Endodermal cell (in vitro differentiated cells): ENCODE measurements around the gene CHCHD3. TPM values are rescaled to one million over a fixed set of nuclear protein-coding genes. Genes with fewer than 3 reads are reported as not detected.

Experiments used
- DNase-seq: peaks from one replicate; pipeline ENCODE4 v3.0.0-alpha.2; 2017
- H3K27ac ChIP-seq: 2 replicates; pipeline ENCODE4 v1.5.1; 2013; ENCODE audit warnings: mild to moderate bottlenecking, low read depth, low read length, moderate library complexity
- H3K27me3 ChIP-seq: 2 replicates; pipeline ENCODE4 v1.6.1; 2013; ENCODE audit warnings: mild to moderate bottlenecking, low read length, moderate library complexity; ENCODE audit not compliant: insufficient read depth, control insufficient read depth, poor library complexity, severe bottlenecking
- H3K36me3 ChIP-seq: 2 replicates; pipeline ENCODE4 v1.7.0; 2013; ENCODE audit warnings: mild to moderate bottlenecking, low read length, moderate library complexity; ENCODE audit not compliant: control insufficient read depth, insufficient read depth
- H3K4me1 ChIP-seq: one replicate; pipeline ENCODE4 v1.7.0; 2013; ENCODE audit warnings: low read length; ENCODE audit not compliant: control insufficient read depth, insufficient read depth
- H3K4me3 ChIP-seq: 2 replicates; pipeline ENCODE4 v1.5.1; 2013; ENCODE audit warnings: mild to moderate bottlenecking, low read length, moderate library complexity
- H3K9ac ChIP-seq: 2 replicates; pipeline ENCODE4 v1.6.1; 2013; ENCODE audit warnings: mild to moderate bottlenecking, low read length, moderate library complexity; ENCODE audit not compliant: poor library complexity, severe bottlenecking; ENCODE audit errors: extremely low read depth
- H3K9me3 ChIP-seq: 2 replicates; pipeline ENCODE4 v1.6.1; 2013; ENCODE audit warnings: mild to moderate bottlenecking, low read length, moderate library complexity; ENCODE audit not compliant: control insufficient read depth
- H3K27ac Mint-ChIP-seq: 2 replicates; pipeline ENCODE4 v1.8.0; 2020; ENCODE audit warnings: mixed read lengths
- H3K27me3 Mint-ChIP-seq: 2 replicates; pipeline ENCODE4 v1.8.0; 2021; ENCODE audit warnings: mild to moderate bottlenecking, mixed read lengths; ENCODE audit not compliant: insufficient read depth
- H3K36me3 Mint-ChIP-seq: 2 replicates; pipeline ENCODE4 v1.8.0; 2020; ENCODE audit warnings: low read depth, mixed read lengths
- H3K4me1 Mint-ChIP-seq: 2 replicates; pipeline ENCODE4 v1.8.0; 2020; ENCODE audit warnings: mixed read lengths
- H3K4me3 Mint-ChIP-seq: 2 replicates; pipeline ENCODE4 v1.8.0; 2020; ENCODE audit warnings: mild to moderate bottlenecking, moderate library complexity, mixed read lengths
- H3K9me3 Mint-ChIP-seq: 2 replicates; pipeline ENCODE4 v1.8.0; 2020; ENCODE audit warnings: mild to moderate bottlenecking, mixed read lengths
- WGBS, 2 experiments: methylation state at CpG; one replicate each; pipeline versions ENCODE4 v1.1.5 to v1.1.7; 2013; ENCODE audit warnings: missing lambda C conversion rate in 2 of 2, mixed read lengths in 1 of 2; ENCODE audit not compliant: insufficient coverage in 1 of 2, insufficient read length in 1 of 2; 5-methylcytosine and 5-hydroxymethylcytosine counted together
- total RNA-seq, 2 donors: library from RNA; stranded (reverse); fragmentation: NEBNext Ultra II Directional in 1 of 2; extraction: Animal tissue kit (Norgen Biotek cat#: 25700) in 1 of 2; gene quantifications; 2 replicates in 1 of 2; 3 replicates in 1 of 2; pipeline ENCODE4 v1.2.1, GENCODE V29; 2021
- TF ChIP-seq, protein P1 (sequence below): fragments of 200-600 bp; sonication (generic); conservative IDR thresholded peaks from 2 replicates; pipeline ENCODE4 v1.5.0; 2021; ENCODE audit warnings: antibody characterized with exemption, mild to moderate bottlenecking

Gene CHCHD3
- total RNA-seq, 2 donors from 2014 or later = 70.4 to 75.2 TPM

DNA sequence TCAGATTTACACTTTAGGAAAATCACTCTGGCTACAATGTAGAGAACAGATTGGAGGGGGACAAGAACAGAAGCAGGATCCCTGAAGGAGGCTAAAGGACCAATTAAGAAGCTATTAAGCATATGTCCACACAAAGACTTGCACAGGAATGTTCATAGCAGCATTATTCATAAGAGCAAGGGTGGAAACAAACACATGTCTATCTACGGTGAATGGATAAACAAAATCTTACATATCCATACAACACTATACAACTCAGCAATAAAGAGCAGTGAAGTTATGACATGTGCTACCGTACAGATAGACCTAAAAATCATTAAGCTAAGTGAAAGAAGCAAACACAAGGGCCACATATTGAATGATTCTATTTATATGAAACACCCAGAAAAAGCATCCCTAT, 10.4 kb downstream of the CHCHD3 start:
- DNase-seq = no peak
- no peaks in the 10 kb centered on the region for H3K27me3 ChIP-seq
- Mint-ChIP-seq H3K36me3 (peaks cover 16% of the 10 kb centered on the region), H3K27ac (no peak overlapping the region), H3K4me1 (peaks cover 22% of the 10 kb centered on the region), H3K9me3 (no peaks in the 10 kb centered on the region), H3K4me3 (no peak overlapping the region), H3K27me3 (no peaks in the 10 kb centered on the region)
- H3K9ac ChIP-seq = no peak overlapping the region
- 83 to 100% methylated on average over 1 to 2 of the region's 2 CpGs for WGBS, 2 experiments
- H3K36me3 ChIP-seq = peaks cover 20% of the 10 kb centered on the region
- no peaks in the 10 kb centered on the region for H3K9me3 ChIP-seq
- TF ChIP-seq, protein P1, sequence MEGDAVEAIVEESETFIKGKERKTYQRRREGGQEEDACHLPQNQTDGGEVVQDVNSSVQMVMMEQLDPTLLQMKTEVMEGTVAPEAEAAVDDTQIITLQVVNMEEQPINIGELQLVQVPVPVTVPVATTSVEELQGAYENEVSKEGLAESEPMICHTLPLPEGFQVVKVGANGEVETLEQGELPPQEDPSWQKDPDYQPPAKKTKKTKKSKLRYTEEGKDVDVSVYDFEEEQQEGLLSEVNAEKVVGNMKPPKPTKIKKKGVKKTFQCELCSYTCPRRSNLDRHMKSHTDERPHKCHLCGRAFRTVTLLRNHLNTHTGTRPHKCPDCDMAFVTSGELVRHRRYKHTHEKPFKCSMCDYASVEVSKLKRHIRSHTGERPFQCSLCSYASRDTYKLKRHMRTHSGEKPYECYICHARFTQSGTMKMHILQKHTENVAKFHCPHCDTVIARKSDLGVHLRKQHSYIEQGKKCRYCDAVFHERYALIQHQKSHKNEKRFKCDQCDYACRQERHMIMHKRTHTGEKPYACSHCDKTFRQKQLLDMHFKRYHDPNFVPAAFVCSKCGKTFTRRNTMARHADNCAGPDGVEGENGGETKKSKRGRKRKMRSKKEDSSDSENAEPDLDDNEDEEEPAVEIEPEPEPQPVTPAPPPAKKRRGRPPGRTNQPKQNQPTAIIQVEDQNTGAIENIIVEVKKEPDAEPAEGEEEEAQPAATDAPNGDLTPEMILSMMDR = no peak
- no peak overlapping the region for H3K27ac ChIP-seq
- peaks cover 3% of the 10 kb centered on the region for H3K4me1 ChIP-seq
- H3K4me3 ChIP-seq = no peak overlapping the region

GRCh38 chr7:133070562-133070961, 11.3 kb downstream of the CHCHD3 start:
- Mint-ChIP-seq H3K4me1 (peaks cover 22% of the 10 kb centered on the region), H3K36me3 (peaks cover 18% of the 10 kb centered on the region), H3K27ac (peak overlapping the region; percentile 2), H3K4me3 (no peak overlapping the region), H3K9me3 (no peaks in the 10 kb centered on the region), H3K27me3 (no peaks in the 10 kb centered on the region)
- Histone ChIP-seq H3K4me1 (peaks cover 3% of the 10 kb centered on the region), H3K36me3 (peaks cover 21% of the 10 kb centered on the region), H3K27me3 (no peaks in the 10 kb centered on the region), H3K9ac (no peak overlapping the region), H3K9me3 (no peaks in the 10 kb centered on the region), H3K4me3 (no peak overlapping the region), H3K27ac (peak overlapping the region; percentile 13)
- WGBS, 2 experiments = 38 to 50% methylated on average over 1 to 2 of the region's 2 CpGs
- TF ChIP-seq, protein P1 = no peak
- DNase-seq = peak; percentile 53

GRCh38 chr7:133065301-133065700, 16.6 kb downstream of the CHCHD3 start:
- Histone ChIP-seq H3K9ac (no peak overlapping the region), H3K27ac (no peak overlapping the region), H3K27me3 (no peaks in the 10 kb centered on the region), H3K9me3 (no peaks in the 10 kb centered on the region), H3K4me1 (peaks cover 3% of the 10 kb centered on the region), H3K4me3 (no peak overlapping the region), H3K36me3 (peaks cover 21% of the 10 kb centered on the region)
- DNase-seq = no peak
- Mint-ChIP-seq H3K4me3 (no peak overlapping the region), H3K27ac (no peak overlapping the region), H3K4me1 (peaks cover 15% of the 10 kb centered on the region), H3K9me3 (no peaks in the 10 kb centered on the region), H3K27me3 (no peaks in the 10 kb centered on the region), H3K36me3 (peaks cover 19% of the 10 kb centered on the region)
- WGBS, 2 experiments = 100% methylated on average over 1 of the region's 1 CpG; no CpG with 5 or more reads in 1 of the 2 experiments
- TF ChIP-seq, protein P1 = no peak
